Adrenal gland (tissue), 5 donors: Measurements from ENCODE around the gene TMEM60.

ENCODE experiments used
- CTCF ChIP-seq, 6 experiments: fragments of 450-650 bp in 4 of 6; fragments of 200-600 bp in 2 of 6; sonication (generic) in 1 of 6; IDR thresholded peaks; 1 replicate in 5 of 6; 2 replicates in 1 of 6; pipeline versions ENCODE4 v1.5.1 to v1.8.0; 2016 to 2021; ENCODE audit warnings: antibody characterized with exemption in 6 of 6, mild to moderate bottlenecking in 2 of 6, moderate library complexity in 1 of 6
- POLR2A ChIP-seq, 2 donors: fragments of 450-650 bp; IDR thresholded peaks; one replicate each; pipeline ENCODE4 v1.6.1; 2017; ENCODE audit warnings: antibody characterized with exemption in 2 of 2, mild to moderate bottlenecking in 2 of 2, moderate library complexity in 1 of 2
- donor health status: DM: no; HTN: no; CAD: no.

- TF ChIP-seq CTCF (IDR thresholded peaks at IDR 0.05) (peak; percentile 78 to 89 (median 82)), POLR2A (IDR thresholded peaks at IDR 0.05) (no peak)
These were observed 38.8 kb downstream of the TMEM60 start for GRCh38 chr7:77759294-77759889.
